Prostate gland (tissue), 2 donors: ENCODE data around the gene SERINC5. TPM values are rescaled to one million over a fixed set of nuclear protein-coding genes. Genes with fewer than 3 reads are reported as not detected.
A peak's percentile ranks its signal among the peaks of the same experiment; 100 is the strongest.
"Not testable (repeated sequence)": the region's sequence is repeated elsewhere in the genome, so short reads cannot be mapped to it uniquely, and the experiment has no call there.

ENCODE experiments used
- DNase-seq: peaks from one replicate; pipeline ENCODE4 v3.0.0-alpha.2; 2019; ENCODE audit warnings: low spot score
- H3K27ac ChIP-seq, 2 donors: fragments of 200-600 bp; sonication (generic); 2 replicates each; pipeline ENCODE4 v1.5.1; 2017 to 2019
- H3K27me3 ChIP-seq: fragments of 200-600 bp; sonication (generic); replicated peaks from 2 replicates; pipeline ENCODE4 v1.5.1; 2019; ENCODE audit not compliant: insufficient read depth
- H3K36me3 ChIP-seq, 2 donors: fragments of 200-600 bp; sonication (generic); 1 replicate in 1 of 2; 2 replicates in 1 of 2; pipeline versions ENCODE4 v1.5.1 to v1.8.1; 2017 to 2019
- H3K4me1 ChIP-seq: fragments of 200-600 bp; sonication (generic); replicated peaks from 2 replicates; pipeline ENCODE4 v1.5.1; 2019
- H3K4me3 ChIP-seq, 2 donors: fragments of 200-600 bp; sonication (generic); 2 replicates each; pipeline ENCODE4 v1.5.1; 2017 to 2019
- H3K9me3 ChIP-seq: fragments of 200-600 bp; sonication (generic); 2 replicates; pipeline ENCODE4 v1.5.1; 2017
- POLR2A ChIP-seq: fragments of 450-650 bp; IDR thresholded peaks from one replicate; pipeline ENCODE4 v1.6.1; 2016; ENCODE audit warnings: antibody characterized with exemption, mild to moderate bottlenecking
- POLR2AphosphoS5 ChIP-seq: sonication (generic); formaldehyde crosslinking; IDR thresholded peaks from one replicate; pipeline ENCODE4 v1.6.1; 2017; ENCODE audit warnings: antibody characterized with exemption
- WGBS: methylation state at CpG from one replicate; pipeline ENCODE4 v1.1.5; 2018; 5-methylcytosine and 5-hydroxymethylcytosine counted together
- intact Hi-C: fragments of 100-400 bp; cut with DNase I; formaldehyde crosslinking; loops from one replicate; pipeline ENCODE4 v1.14.2; 2022
- total RNA-seq, 2 donors: library from RNA; depleted of rRNA; stranded (reverse); fragments of >200 nt; gene quantifications; one replicate each; pipeline ENCODE4 v1.1.0, GENCODE V29; 2016
- TF ChIP-seq, protein P1 (sequence below), 4 experiments: fragments of 200-600 bp in 2 of 4; fragments of 450-650 bp in 2 of 4; sonication (generic) in 2 of 4; IDR thresholded peaks; 1 replicate in 3 of 4; 2 replicates in 1 of 4; pipeline ENCODE4 v1.5.1; 2016 to 2019; ENCODE audit warnings: antibody characterized with exemption in 4 of 4, mild to moderate bottlenecking in 2 of 4, moderate library complexity in 2 of 4

SERINC5 gene
- total RNA-seq, 2 donors from 2014 or later, result 127 to 205 TPM

DNA sequence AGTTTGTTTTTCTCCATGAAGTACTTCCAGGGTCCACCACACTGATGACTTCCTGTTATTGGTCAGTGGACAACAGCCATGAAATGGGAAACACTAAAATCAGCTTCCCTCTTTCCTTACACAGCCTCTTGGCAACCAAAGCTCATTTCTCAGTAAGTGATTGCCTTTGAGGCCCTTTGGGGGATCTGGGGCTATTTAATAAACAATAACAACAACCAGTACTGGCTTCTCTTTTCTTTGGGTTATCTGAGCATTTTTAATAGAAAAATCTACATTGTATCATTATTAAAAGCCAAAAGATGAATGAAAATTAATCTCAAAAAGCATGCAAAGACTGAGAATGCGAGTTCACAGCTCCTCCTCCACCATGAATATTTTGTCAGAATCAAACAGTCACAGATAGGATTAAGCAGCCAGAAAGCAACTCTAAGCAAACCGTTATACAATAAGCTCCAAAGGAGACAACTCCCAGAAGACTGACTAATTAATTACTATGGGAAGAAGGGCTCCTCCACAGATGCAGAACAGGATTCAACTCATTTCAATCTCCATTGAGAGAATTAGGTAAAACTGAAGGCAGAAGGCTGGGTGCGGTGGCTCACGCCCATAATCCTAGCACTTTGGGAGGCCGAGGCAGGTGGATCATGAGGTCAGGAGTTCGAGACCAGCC is 68.3 kb downstream of the SERINC5 start:
- Histone ChIP-seq H3K27me3 (no peaks in the 10 kb centered on the region), H3K9me3 (no peaks in the 10 kb centered on the region), H3K27ac (peak overlapping the region; percentile 61 to 83), H3K4me1 (peaks cover 29% of the 10 kb centered on the region), H3K36me3 (no peaks in the 10 kb centered on the region), H3K4me3 (no peak overlapping the region)
- TF ChIP-seq, protein P1, sequence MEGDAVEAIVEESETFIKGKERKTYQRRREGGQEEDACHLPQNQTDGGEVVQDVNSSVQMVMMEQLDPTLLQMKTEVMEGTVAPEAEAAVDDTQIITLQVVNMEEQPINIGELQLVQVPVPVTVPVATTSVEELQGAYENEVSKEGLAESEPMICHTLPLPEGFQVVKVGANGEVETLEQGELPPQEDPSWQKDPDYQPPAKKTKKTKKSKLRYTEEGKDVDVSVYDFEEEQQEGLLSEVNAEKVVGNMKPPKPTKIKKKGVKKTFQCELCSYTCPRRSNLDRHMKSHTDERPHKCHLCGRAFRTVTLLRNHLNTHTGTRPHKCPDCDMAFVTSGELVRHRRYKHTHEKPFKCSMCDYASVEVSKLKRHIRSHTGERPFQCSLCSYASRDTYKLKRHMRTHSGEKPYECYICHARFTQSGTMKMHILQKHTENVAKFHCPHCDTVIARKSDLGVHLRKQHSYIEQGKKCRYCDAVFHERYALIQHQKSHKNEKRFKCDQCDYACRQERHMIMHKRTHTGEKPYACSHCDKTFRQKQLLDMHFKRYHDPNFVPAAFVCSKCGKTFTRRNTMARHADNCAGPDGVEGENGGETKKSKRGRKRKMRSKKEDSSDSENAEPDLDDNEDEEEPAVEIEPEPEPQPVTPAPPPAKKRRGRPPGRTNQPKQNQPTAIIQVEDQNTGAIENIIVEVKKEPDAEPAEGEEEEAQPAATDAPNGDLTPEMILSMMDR (IDR thresholded peaks at IDR 0.05), result no peak
- TF ChIP-seq POLR2A, result no peak
- TF ChIP-seq POLR2AphosphoS5, result no peak
- no peak for DNase-seq
- WGBS, result 85% methylated on average over 6 of the region's 6 CpGs
- intact Hi-C loops, result no loop called here

DNA sequence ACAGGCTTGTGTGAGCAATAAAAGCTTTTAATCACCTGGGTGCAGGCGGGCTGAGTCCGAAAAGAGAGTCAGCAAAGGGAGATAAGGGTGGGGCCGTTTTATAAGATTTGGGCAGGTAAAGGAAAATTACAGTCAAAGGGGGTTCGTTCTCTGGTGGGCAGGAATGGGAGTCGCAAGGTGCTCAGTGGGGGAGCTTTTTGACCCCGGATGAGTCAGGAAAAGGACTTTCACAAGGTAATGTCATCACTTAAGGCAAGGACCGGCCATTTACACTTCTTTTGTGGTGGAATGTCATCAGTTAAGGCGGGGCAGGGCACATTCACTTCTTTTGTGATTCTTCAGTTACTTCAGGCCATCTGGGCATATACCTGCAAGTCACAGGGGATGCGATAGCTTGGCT is 70.3 kb downstream of the SERINC5 start:
- H3K4me1 ChIP-seq, result peaks cover 39% of the 10 kb centered on the region
- H3K9me3 ChIP-seq, H3K36me3 ChIP-seq, H3K27me3 ChIP-seq, intact Hi-C loops, DNase-seq, H3K4me3 ChIP-seq: not testable (repeated sequence)
- H3K27ac ChIP-seq, result peak overlapping the region; percentile 66 to 83
- WGBS, result 73% methylated on average over 9 of the region's 9 CpGs

DNA sequence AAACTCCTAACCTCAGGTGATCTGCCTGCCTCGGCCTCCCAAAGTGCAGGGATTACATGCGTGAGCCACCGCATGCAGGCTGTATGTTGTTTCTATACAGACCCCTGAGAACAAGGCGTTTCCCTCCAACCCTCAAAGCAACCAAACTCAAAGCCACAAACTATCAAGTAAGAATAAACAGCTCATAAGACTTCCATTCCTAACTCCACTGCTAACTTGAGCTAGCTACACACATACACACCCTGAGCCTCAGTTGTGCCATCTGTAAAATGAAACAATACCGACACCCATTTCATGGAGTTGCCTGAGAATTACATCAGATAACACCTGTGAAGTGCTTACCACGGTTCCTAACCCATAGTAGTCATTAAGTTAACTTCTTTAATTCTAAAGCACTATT is 70.8 kb downstream of the SERINC5 start:
- intact Hi-C loops, result no loop called here
- TF ChIP-seq POLR2A, result no peak
- no peak for TF ChIP-seq POLR2AphosphoS5
- TF ChIP-seq, protein P1 (IDR thresholded peaks at IDR 0.05), result no peak
- H3K36me3 ChIP-seq, result no peaks in the 10 kb centered on the region
- WGBS, result 89% methylated on average over 6 of the region's 6 CpGs
- peaks cover 43% of the 10 kb centered on the region for H3K4me1 ChIP-seq
- peak overlapping the region; percentile 66 to 83 for H3K27ac ChIP-seq
- no peaks in the 10 kb centered on the region for H3K27me3 ChIP-seq
- no peaks in the 10 kb centered on the region for H3K9me3 ChIP-seq
- no peak for DNase-seq
- H3K4me3 ChIP-seq, result no peak overlapping the region

DNA sequence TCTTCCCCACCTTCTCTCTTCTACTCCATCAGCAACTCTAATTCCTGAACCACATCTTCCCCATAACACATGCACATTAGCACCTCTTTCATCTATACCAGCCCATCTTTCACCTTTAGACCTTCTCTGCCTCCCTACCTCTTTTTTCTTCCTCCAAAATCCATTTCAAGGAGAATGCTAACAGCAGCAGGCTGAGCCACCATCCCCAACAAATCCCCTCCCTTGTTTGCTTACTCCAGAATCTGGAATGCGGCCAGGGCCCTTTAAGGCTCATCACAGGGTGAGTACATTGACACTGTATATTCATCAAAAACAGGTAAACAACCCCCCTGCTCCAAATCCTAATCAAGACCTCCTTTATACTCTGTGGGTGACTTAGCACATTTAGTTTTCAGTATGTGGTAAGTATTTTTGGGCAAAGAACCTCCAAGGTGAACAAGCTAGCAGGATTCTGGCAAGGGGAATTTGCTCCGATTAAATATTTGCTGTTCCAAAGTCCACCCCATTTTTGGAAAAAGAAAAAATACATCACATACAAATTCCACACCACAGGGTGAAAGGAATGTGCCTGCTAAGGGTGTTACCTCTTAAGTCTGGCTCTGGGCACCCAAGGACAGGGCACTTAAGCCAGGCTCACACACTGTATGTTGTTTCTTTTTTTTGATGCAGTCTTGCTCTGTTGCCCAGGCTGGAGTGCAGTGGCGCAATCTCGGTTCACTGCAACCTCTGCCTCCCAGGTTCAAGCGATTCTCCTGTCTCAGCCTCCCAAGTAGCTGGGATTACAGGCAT is 71.4 kb downstream of the SERINC5 start:
- TF ChIP-seq, protein P1 (IDR thresholded peaks at IDR 0.05), result no peak
- TF ChIP-seq POLR2AphosphoS5 (no peak), POLR2A (no peak)
- DNase-seq, result no peak
- 61% methylated on average over 5 of the region's 5 CpGs for WGBS

DNA sequence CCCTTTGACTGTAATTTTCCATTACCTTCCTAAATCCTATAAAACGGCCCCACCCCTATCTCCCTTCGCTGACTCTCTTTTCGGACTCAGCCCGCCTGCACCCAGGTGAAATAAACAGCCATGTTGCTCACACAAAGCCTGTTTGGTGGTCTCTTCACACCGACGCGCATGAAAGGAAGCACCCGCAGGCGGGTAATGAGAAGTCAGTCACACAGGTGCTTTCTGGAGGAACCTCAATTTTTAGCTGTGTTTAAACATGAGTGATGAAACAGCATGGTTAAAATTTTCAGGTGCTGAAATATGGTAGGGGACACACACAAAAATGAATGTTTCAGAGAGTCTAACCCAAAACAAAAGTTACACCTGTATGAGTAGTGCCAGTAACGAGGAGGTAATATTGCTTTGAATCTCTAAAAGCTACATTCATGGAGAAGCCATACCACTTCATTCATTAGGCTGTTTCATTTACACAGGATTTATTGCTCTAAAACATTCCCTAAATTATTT is 72.1 kb downstream of the SERINC5 start:
- H3K9me3 ChIP-seq, DNase-seq, intact Hi-C loops, H3K4me3 ChIP-seq, H3K36me3 ChIP-seq, H3K27me3 ChIP-seq: not testable (repeated sequence)
- Histone ChIP-seq H3K4me1 (peaks cover 43% of the 10 kb centered on the region), H3K27ac (peak overlapping the region; percentile 66 to 83)
- WGBS, result 59% methylated on average over 10 of the region's 10 CpGs

More for the DNA sequence above, 71.4 kb downstream of the SERINC5 start:
- Histone ChIP-seq H3K27ac (peak overlapping the region; percentile 66 to 83), H3K4me3 (no peak overlapping the region), H3K4me1 (peaks cover 43% of the 10 kb centered on the region), H3K36me3 (no peaks in the 10 kb centered on the region), H3K27me3 (no peaks in the 10 kb centered on the region), H3K9me3 (no peaks in the 10 kb centered on the region)
- intact Hi-C loops, result no loop called here
